K562 (cell line): ENCODE data around the gene SLC39A11. TPM values are rescaled to one million over a fixed set of nuclear protein-coding genes. Genes with fewer than 3 reads are reported as not detected.

Source experiments
- ATAC-seq: fragments of 200-7000 bp; cut with Tn5 transposase; 3 replicates; pipeline ENCODE4 v1.9.1; 2020; ENCODE audit warnings: moderate library complexity
- BruUV-seq: library from RNA; stranded (reverse); fragments of 400-500 nt; replicated peaks from 2 replicates; lab custom pipeline; 2021; lab: Mats Ljungman, UMichigan
- CTCF ChIA-PET: fragments of 300-600 bp; formaldehyde crosslinking; extraction: SDS; loops from one replicate; lab custom pipeline; 2021; ENCODE audit warnings: low intra/inter-chr PET ratio; lab: Yijun Ruan, JAX
- POLR2A ChIA-PET: fragments of 300-600, 350-650 bp; sonication (Branson Sonifier 250); formaldehyde crosslinking; extraction: SDS; loops from one replicate; lab custom pipeline; 2021; ENCODE audit warnings: antibody characterized with exemption, inconsistent platforms; lab: Yijun Ruan, JAX
- DNase-seq, 4 experiments: peaks; one replicate each; pipeline versions ENCODE4 v3.0.0 to v3.0.0-alpha.2; 2011 to 2018; ENCODE audit warnings: low spot score in 3 of 4, mixed read lengths in 3 of 4; ENCODE audit errors: extremely low read depth in 1 of 4
- FAIRE-seq: peaks from 2 replicates; lab custom pipeline; 2011; peaks lifted over from hg19 to GRCh38; lab: Jason Lieb, UNC
- H2AFZ ChIP-seq: 2 replicates; pipeline ENCODE4 v1.6.0; 2011; ENCODE audit warnings: low read depth, low read length, control low read depth, inconsistent platforms
- H3K27ac ChIP-seq: fragments of 200-600 bp; 3 replicates; pipeline ENCODE4 v1.8.0; 2011; ENCODE audit warnings: low read depth, mild to moderate bottlenecking, control low read depth, inconsistent platforms, low read length, moderate library complexity, mixed read lengths; ENCODE audit errors: extremely low read depth
- H3K27me3 ChIP-seq, 2 experiments: fragments of 300-600 bp in 1 of 2; 2 replicates in 1 of 2; 3 replicates in 1 of 2; pipeline versions ENCODE4 v1.6.0 to v1.8.0; 2011; ENCODE audit warnings: inconsistent platforms in 2 of 2, low read length in 2 of 2, mild to moderate bottlenecking in 1 of 2, mixed read lengths in 1 of 2, moderate library complexity in 1 of 2; ENCODE audit not compliant: control insufficient read depth in 2 of 2, insufficient read depth in 2 of 2
- H3K36me3 ChIP-seq: fragments of 300-600 bp; 3 replicates; pipeline ENCODE4 v1.8.0; 2011; ENCODE audit warnings: mild to moderate bottlenecking, low read length, inconsistent platforms; ENCODE audit not compliant: control insufficient read depth, insufficient read depth
- H3K4me1 ChIP-seq, 2 experiments: fragments of 200-600 bp in 1 of 2; replicated peaks in 1 of 2; 2 replicates in 1 of 2; 3 replicates in 1 of 2; pipeline versions ENCODE4 v1.5.1 to v1.8.0; 2011; ENCODE audit warnings: inconsistent platforms in 2 of 2, low read length in 2 of 2, mild to moderate bottlenecking in 1 of 2, mixed read lengths in 1 of 2, moderate library complexity in 1 of 2; ENCODE audit not compliant: control insufficient read depth in 2 of 2, insufficient read depth in 2 of 2
- H3K4me2 ChIP-seq: 2 replicates; pipeline ENCODE4 v1.6.1; 2011; ENCODE audit warnings: low read length, control low read depth, inconsistent platforms, mixed read lengths; ENCODE audit not compliant: insufficient read depth
- H3K4me3 ChIP-seq: fragments of 200-600 bp; sonication (generic), shearing (Covaris generic); 2 replicates; pipeline ENCODE4 v1.5.1; 2016; ENCODE audit warnings: control low read depth, inconsistent platforms
- H3K79me2 ChIP-seq: fragments of 200-600 bp; 3 replicates; pipeline ENCODE4 v1.8.0; 2011; ENCODE audit warnings: low read length, inconsistent platforms; ENCODE audit not compliant: control insufficient read depth, insufficient read depth
- H3K9ac ChIP-seq, 2 experiments: 2 replicates each; pipeline versions ENCODE4 v1.6.0 to v1.6.1; 2011; ENCODE audit warnings: low read depth in 2 of 2, low read length in 2 of 2, control low read depth in 1 of 2, inconsistent platforms in 1 of 2, mild to moderate bottlenecking in 1 of 2, mixed read lengths in 1 of 2; ENCODE audit not compliant: insufficient read depth in 1 of 2
- H3K9me1 ChIP-seq: one replicate; pipeline ENCODE4 v1.6.0; 2011; ENCODE audit warnings: inconsistent platforms, mild to moderate bottlenecking, low read length, moderate library complexity; ENCODE audit not compliant: control insufficient read depth, insufficient read depth
- H3K9me3 ChIP-seq: replicated peaks from 2 replicates; pipeline ENCODE4 v1.5.1; 2011; ENCODE audit warnings: low read depth, low read length, inconsistent platforms; ENCODE audit not compliant: control insufficient read depth, insufficient read depth
- H4K20me1 ChIP-seq: replicated peaks from 2 replicates; pipeline ENCODE4 v1.6.1; 2011; ENCODE audit warnings: low read length, inconsistent platforms, mixed read lengths; ENCODE audit not compliant: control insufficient read depth, insufficient read depth
- CBX3 ChIP-seq, 2 experiments: IDR thresholded peaks; 1 replicate in 1 of 2; 2 replicates in 1 of 2; pipeline ENCODE4 v1.6.1; 2012; ENCODE audit warnings: inconsistent platforms in 2 of 2, low read length in 2 of 2, borderline replicate concordance in 1 of 2, control low read depth in 1 of 2
- EHMT2 ChIP-seq: fragments of 450-650 bp; IDR thresholded peaks from 2 replicates; pipeline ENCODE4 v1.6.1; 2018; ENCODE audit warnings: antibody characterized with exemption
- ELF1 ChIP-seq: fragments of 200-800 bp; sonication (Bioruptor generic); IDR thresholded peaks from 2 replicates; pipeline ENCODE4 v1.6.1; 2016; ENCODE audit warnings: missing genetic modification characterization, missing compliant biosample characterization
- EP400 ChIP-seq: fragments of 450-650 bp; IDR thresholded peaks from 2 replicates; pipeline ENCODE4 v1.6.1; 2017; ENCODE audit warnings: antibody characterized with exemption, mild to moderate bottlenecking, moderate library complexity
- FOXK2 ChIP-seq, 2 experiments: fragments of 450-650 bp; IDR thresholded peaks in 1 of 2; conservative IDR thresholded peaks in 1 of 2; 2 replicates each; pipeline ENCODE4 v1.6.1; 2016; ENCODE audit warnings: low read depth in 2 of 2, mild to moderate bottlenecking in 1 of 2
- RAD51 ChIP-seq: fragments of 450-650 bp; IDR thresholded peaks from 2 replicates; pipeline ENCODE4 v1.7.1; 2016; ENCODE audit warnings: low read depth, mild to moderate bottlenecking, borderline replicate concordance
- TOE1 ChIP-seq, 2 experiments: fragments of 450-650 bp in 1 of 2; sonication (generic) in 1 of 2; formaldehyde crosslinking in 1 of 2; IDR thresholded peaks; 2 replicates each; pipeline versions ENCODE4 v1.7.1 to v1.8.0; 2016 to 2022; ENCODE audit warnings: borderline replicate concordance in 2 of 2, mild to moderate bottlenecking in 2 of 2, antibody characterized with exemption in 1 of 2, inconsistent platforms in 1 of 2, low read depth in 1 of 2, missing genetic modification reagents in 1 of 2, moderate library complexity in 1 of 2
- USF2 ChIP-seq: sonication (generic); formaldehyde crosslinking; IDR thresholded peaks from 2 replicates; pipeline ENCODE4 v1.5.0; 2020; ENCODE audit warnings: missing genetic modification reagents
- ZNF444 ChIP-seq: fragments of 250-450 bp; sonication (Bioruptor Pico); IDR thresholded peaks from 2 replicates; pipeline ENCODE4 v1.4.0; 2020; ENCODE audit warnings: mild to moderate bottlenecking, moderate library complexity
- ZNF561 ChIP-seq: fragments of 450-650 bp; formaldehyde crosslinking; conservative IDR thresholded peaks from 2 replicates; pipeline ENCODE4 v1.4.0; 2020; ENCODE audit warnings: mild to moderate bottlenecking, moderate library complexity
- WGBS: fragments of 100-300 bp; shearing (Covaris generic); methylation state at CpG from one replicate; pipeline ENCODE4 v1.1.6; 2016; ENCODE audit warnings: low coverage, mixed read lengths; ENCODE audit not compliant: insufficient coverage; ENCODE audit errors: missing lambda C conversion rate; 5-methylcytosine and 5-hydroxymethylcytosine counted together
- in situ Hi-C: fragments of 300-500 bp; cut with MboI; formaldehyde crosslinking; loops from 4 replicates; pipeline ENCODE4 v1.15.0; 2018; ENCODE audit warnings: inconsistent platforms, mixed read lengths
- intact Hi-C: fragments of 100-400 bp; cut with micrococcal nuclease; formaldehyde crosslinking; loops from 2 replicates; pipeline ENCODE4 v1.14.2; 2022
- polyA plus RNA-seq, 8 experiments: library from polyadenylated mRNA; depleted of rRNA in 4 of 8; stranded (reverse) in 5 of 8; unstranded in 3 of 8; fragments of >200 nt; fragmentation: Nextera tagmentation in 2 of 8; fragmentation: Illumina TruSeq in 1 of 8; extraction: Ambion mirVana in 2 of 8; extraction: Trizol in 1 of 8; gene quantifications; 2 replicates each; pipeline versions ENCODE4 v1.2.1 to v1.2.3, GENCODE V29; 2011 to 2014; ENCODE audit warnings: inconsistent platforms in 1 of 8, missing spikeins in 1 of 8
- total RNA-seq, 7 experiments: library from RNA; depleted of rRNA in 6 of 7; stranded (reverse); fragments of >200 nt in 6 of 7; fragmentation: Illumina TruSeq in 2 of 7; extraction: Trizol in 2 of 7; gene quantifications; 2 replicates each; pipeline versions ENCODE4 v1.2.1 to v1.2.3, GENCODE V29; 2011 to 2021; ENCODE audit warnings: low replicate concordance in 1 of 7
- TF ChIP-seq, protein P1 (sequence below): fragments of 450-650 bp; formaldehyde crosslinking; IDR thresholded peaks from 2 replicates; pipeline ENCODE4 v1.4.0; 2020; ENCODE audit warnings: mild to moderate bottlenecking, mixed read lengths

Gene SLC39A11
- total and polyA plus RNA-seq, 9 of the 15 experiments (the other 6 are each of a cell fraction or from before 2014, with no cell fraction given), result 10.5 to 26.4 (median 13.4) TPM

DNA sequence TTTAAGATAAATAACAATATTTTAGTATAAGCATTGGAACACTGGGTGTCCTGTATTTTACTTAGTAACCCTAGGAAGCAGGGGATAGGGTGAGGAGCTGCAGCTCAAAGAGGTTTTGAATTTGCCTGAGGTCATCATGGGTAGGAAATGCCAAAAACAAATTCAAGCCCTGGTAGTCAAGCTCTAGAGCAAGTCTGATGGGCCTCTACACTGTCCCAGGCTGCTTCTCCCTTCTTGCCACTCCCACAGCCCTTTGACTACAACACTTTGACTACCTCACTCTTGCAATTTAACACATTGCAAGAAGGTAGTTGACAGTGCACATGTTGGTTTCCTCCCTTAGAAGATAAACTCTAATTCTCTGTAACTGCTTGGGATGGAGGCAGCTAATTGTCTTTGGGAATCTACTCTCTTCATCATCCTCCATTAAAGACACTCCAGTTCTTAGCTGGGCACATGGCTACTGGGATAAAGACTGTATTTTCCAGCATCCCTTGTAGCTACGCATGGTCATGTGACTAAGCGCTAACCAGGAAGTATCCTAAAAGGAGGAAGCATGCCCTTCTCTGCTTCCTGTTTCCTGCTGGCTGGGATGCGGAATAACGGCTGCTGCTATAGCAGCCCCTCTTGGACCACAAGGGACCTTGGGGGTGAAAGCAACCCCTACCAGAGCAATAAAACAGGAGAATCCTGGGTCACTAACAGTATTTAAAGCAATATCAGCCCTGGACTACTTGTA, 41.6 kb upstream of the SLC39A11 start:
- intact Hi-C loops (no loop called here), in situ Hi-C loops (no loop called here)
- no peak for DNase-seq
- Histone ChIP-seq H3K27me3 (peaks cover 7 to 22% of the 10 kb centered on the region in 2 experiments; a peak in 4 of 5 replicates), H3K9me3 (0 out of 2 replicates have a peak, but pooled peaks cover 2% of the 10 kb centered on the region), H3K9me1 (no peaks in the 10 kb centered on the region), H2AFZ (peak overlapping the region; percentile 38), H3K79me2 (no peaks in the 10 kb centered on the region), H3K4me3 (no peak overlapping the region), H3K4me2 (no peak overlapping the region), H3K9ac (no peak overlapping the region), H3K4me1 (no peaks in the 10 kb centered on the region), H3K36me3 (no peaks in the 10 kb centered on the region), H4K20me1 (no peaks in the 10 kb centered on the region), H3K27ac (no peak overlapping the region)
- 0 out of 2 replicates have a peak, but pooled peaks have one; percentile 28 for TF ChIP-seq EHMT2
- peak; percentile 60; the same call in 1 of the 2 replicates for TF ChIP-seq TOE1 (IDR thresholded peaks at IDR 0.05; ENCODE audit: borderline replicate concordance)
- TF ChIP-seq TOE1 (CRISPR knock-in tag; IDR thresholded peaks at IDR 0.05; ENCODE audit: borderline replicate concordance, low read depth), result no peak
- peak; percentile 59; the same call in 1 of the 2 replicates for TF ChIP-seq RAD51
- no peak for TF ChIP-seq FOXK2 (conservative IDR thresholded peaks at IDR 0.05 in 1 of 2, IDR thresholded peaks at IDR 0.05 in 1 of 2; ENCODE audit: low read depth in 2 of 2)
- TF ChIP-seq USF2 (CRISPR knock-in tag), result peak; percentile 64
- TF ChIP-seq ELF1 (tag), result peak; percentile 68
- TF ChIP-seq EP400, result no peak
- TF ChIP-seq ZNF561, result no peak
- TF ChIP-seq ZNF444 (CRISPR knock-in tag), result no peak
- TF ChIP-seq CBX3 (IDR thresholded peaks at IDR 0.05; ENCODE audit: borderline replicate concordance in 1 of 2, low read length in 2 of 2), result peak in 1 of 2 experiments; percentile 17; a peak in 1 of 3 replicates
- TF ChIP-seq, protein P1, sequence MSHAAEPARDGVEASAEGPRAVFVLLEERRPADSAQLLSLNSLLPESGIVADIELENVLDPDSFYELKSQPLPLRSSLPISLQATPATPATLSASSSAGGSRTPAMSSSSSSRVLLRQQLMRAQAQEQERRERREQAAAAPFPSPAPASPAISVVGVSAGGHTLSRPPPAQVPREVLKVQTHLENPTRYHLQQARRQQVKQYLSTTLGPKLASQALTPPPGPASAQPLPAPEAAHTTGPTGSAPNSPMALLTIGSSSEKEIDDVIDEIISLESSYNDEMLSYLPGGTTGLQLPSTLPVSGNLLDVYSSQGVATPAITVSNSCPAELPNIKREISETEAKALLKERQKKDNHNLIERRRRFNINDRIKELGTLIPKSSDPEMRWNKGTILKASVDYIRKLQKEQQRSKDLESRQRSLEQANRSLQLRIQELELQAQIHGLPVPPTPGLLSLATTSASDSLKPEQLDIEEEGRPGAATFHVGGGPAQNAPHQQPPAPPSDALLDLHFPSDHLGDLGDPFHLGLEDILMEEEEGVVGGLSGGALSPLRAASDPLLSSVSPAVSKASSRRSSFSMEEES, result peak; percentile 80
- ChIA-PET POLR2A (interaction anchor here (0.5 to 0.7 kb wide), 2 partner anchors 9 to 13 kb away, joined by 3 to 4 read pairs; no protein-coding TSS in a partner anchor), CTCF (no interaction called here)
- WGBS, result 47% methylated on average over 4 of the region's 4 CpGs
- no TSS peak for BruUV-seq
- FAIRE-seq, result no peak
- ATAC-seq, result no peak
